ENCODE data around the gene ZMIZ1.

GRCh38 chr10:79081353-79082034, 12.7 kb downstream of the ZMIZ1 start:
- TF ChIP-seq CTCF (conservative IDR thresholded peaks at IDR 0.05) = no peak
- no peak for TF ChIP-seq ZFX (IDR thresholded peaks at IDR 0.05)
